Fibroblast of pulmonary artery (primary cell): ENCODE data around the gene ZNF285.
A peak's percentile ranks its signal among the peaks of the same experiment; 100 is the strongest.

ENCODE experiments used
- DNase-seq: peaks from one replicate; pipeline ENCODE4 v3.0.0-alpha.2; 2010; ENCODE audit warnings: low read depth
- H3K4me3 ChIP-seq: replicated peaks from 2 replicates; pipeline ENCODE4 v1.5.1; 2011; ENCODE audit warnings: low read depth, mild to moderate bottlenecking, control low read depth, low read length, moderate library complexity
- CTCF ChIP-seq: IDR thresholded peaks from 2 replicates; pipeline ENCODE4 v1.5.1; 2011; ENCODE audit warnings: mild to moderate bottlenecking, control low read depth, low read length, inconsistent platforms; ENCODE audit errors: missing control alignments

The ZNF285 gene

GRCh38 chr19:44374789-44375188 lies 26.6 kb downstream of the ZNF285 start:
- DNase-seq, result no peak
- no peak overlapping the region for H3K4me3 ChIP-seq
- no peak for TF ChIP-seq CTCF

DNA sequence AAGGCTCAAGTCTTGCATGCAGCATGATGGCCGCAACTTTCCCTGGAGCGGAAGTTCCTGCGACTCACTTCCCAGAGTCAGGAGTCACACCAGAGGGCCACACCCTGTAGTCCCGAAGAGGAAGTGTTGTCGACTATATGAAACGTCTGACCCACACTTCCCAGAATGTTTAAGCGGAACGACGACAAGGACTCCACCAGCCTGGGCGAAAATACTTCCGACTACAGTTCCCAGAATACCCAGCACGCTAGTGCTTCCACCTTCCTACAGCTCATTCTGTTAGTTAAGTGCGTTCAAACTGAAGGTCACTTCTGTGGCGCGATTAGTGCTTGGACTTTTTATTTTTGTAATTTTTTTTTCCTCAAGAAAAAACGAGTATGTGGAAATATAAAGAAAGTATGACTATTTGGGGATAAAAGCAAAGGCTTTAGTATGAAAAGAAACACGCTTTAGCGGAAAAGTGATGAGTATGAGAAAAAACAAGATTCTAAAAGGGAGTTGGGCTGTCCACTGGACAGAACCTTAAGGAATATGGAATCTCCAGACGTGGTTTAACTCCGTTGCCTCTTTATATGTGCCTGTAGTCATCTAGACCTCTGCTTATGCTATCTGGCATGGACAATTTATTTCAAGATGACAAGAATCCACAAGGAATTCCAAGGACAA lies 29.5 kb downstream of the ZNF285 start:
- DNase-seq, result no peak
- no peak for TF ChIP-seq CTCF
- H3K4me3 ChIP-seq, result no peak overlapping the region

GRCh38 chr19:44367024-44367423 lies 34.4 kb downstream of the ZNF285 start:
- H3K4me3 ChIP-seq, result no peak overlapping the region
- DNase-seq, result peak; percentile 32
- TF ChIP-seq CTCF, result no peak

DNA sequence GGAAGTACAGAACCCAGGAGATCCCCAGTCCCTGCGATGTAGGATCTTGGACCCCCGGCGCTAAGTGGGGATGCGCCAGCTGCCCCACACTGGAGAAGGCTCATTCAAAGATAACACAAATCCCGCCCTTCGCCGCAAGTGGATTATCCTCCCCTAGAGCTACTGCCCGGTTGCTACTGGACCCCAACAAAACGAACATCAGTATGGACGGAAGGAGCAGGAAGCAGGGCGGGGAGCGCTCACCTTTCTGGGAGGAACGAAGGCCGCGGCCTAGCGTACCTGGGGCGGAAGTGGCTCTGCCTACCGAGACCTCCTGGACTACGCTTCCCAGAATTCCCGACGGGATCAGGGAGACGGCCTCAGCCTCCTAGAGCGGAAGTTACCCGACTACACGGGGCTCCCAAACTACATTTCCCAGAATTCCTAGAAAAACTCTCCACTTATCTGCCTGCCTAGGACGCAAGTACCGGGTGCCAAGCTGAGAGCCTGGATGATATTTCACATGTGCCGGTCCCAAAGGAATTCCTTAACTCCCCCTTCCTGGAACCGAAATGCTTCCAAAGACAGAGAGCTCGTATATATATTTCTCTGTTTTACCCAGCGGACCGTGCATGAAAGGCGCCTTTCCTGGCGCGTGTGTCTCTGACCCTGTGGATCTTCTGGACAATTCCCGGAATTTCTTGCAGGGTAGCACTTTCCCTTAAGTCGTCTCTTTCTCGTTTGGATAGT lies 44.9 kb downstream of the ZNF285 start, which contains the start of gene ZNF112:
Gene ZNF112, minus strand, starts transcription at position 298 of the 729 bp plus-strand sequence. CDS start 16,141 bp downstream, outside the sequence.
- H3K4me3 ChIP-seq, result peak within 1 kb of the TSS; percentile 90
- TF ChIP-seq CTCF, result no peak
- peak; percentile 93 for DNase-seq

DNA sequence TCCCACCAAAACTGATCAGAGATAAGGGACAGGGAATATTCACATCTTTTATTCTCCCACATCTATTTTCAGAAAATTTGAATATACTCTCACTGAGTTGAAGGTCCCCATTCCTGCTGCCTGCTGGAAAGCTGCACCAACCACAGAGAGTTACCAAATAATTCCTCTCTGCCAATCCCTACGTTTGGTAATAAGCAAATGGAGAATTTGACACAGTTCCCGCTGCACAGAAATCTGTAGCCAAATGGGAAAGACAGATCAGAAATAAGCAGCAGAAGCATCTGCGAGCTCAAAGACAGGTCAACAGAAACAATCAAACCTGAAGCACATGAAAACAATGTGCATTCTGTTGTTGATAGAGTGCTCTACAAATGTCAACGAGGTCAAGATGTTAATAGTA lies 54.9 kb downstream of the ZNF285 start:
- DNase-seq, result no peak
- no peak overlapping the region for H3K4me3 ChIP-seq
- TF ChIP-seq CTCF, result no peak

GRCh38 chr19:44345959-44346358 lies 55.4 kb downstream of the ZNF285 start:
- H3K4me3 ChIP-seq, result no peak overlapping the region
- no peak for TF ChIP-seq CTCF
- DNase-seq, result no peak

- H3K4me3 ChIP-seq, result no peak overlapping the region
- TF ChIP-seq CTCF, result no peak
- no peak for DNase-seq
Observed at GRCh38 chr19:44344255-44344654, 57.2 kb downstream of the ZNF285 start.
